Kidney epithelial cell (primary cell): ENCODE data around the gene ARPC1A. TPM values are rescaled to one million over a fixed set of nuclear protein-coding genes. Genes with fewer than 3 reads are reported as not detected.

Experiments
- DNase-seq: peaks from one replicate; pipeline ENCODE4 v3.0.0-alpha.2; 2010; ENCODE audit warnings: low read depth
- H3K27me3 ChIP-seq: 2 replicates; pipeline ENCODE4 v1.6.0; 2011; ENCODE audit warnings: low read length; ENCODE audit not compliant: control insufficient read depth, insufficient read depth
- H3K36me3 ChIP-seq: 2 replicates; pipeline ENCODE4 v1.5.1; 2011; ENCODE audit warnings: low read length; ENCODE audit not compliant: control insufficient read depth, insufficient read depth
- H3K4me3 ChIP-seq: 2 replicates; pipeline ENCODE4 v1.5.1; 2011; ENCODE audit warnings: low read depth, mild to moderate bottlenecking, control low read depth, low read length
- total RNA-seq: library from RNA; depleted of rRNA; stranded (reverse); fragments of >200 nt; gene quantifications from 2 replicates; pipeline ENCODE4 v1.2.3, GENCODE V29; 2015
- TF ChIP-seq, protein P1 (sequence below): IDR thresholded peaks from 2 replicates; pipeline ENCODE4 v1.5.1; 2011; ENCODE audit warnings: mild to moderate bottlenecking, moderate library complexity, low read length, control low read depth, inconsistent platforms; ENCODE audit not compliant: insufficient read depth, poor library complexity, severe bottlenecking

Gene ARPC1A
- total RNA-seq, 1 donor from 2014 or later: 216 TPM

DNA sequence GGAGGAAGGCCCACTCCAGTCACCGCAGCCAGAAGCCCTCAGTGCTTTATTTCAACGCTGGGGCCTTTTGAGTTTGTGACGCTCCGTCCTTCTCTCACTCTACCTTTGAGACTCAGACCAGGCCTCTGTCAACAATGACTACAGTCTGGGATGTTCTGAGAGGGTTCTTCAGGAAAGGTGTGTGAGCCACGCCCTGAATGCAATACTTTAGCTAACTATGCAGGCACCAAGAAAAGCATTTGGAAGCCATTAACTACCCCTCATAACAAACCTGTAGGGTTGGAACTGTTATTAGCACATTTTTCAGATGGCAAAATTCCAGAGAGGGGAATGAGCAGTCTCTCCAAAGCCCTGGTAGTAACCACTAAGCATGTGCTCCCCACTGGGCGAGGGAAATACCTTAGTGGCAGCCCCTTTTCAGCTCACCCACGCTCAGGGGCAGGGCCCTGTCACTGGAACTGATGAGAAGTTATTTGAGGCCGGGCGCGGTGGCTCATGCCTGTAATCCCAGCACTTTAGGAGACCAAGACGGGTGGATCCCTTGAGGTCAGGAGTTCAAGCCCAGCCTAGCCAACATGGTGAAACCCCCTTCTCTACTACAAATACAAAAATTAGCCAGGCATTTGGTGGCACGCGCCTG lies 43.2 kb downstream of the ARPC1A start:
- DNase-seq: no peak
- Histone ChIP-seq H3K27me3 (no peaks in the 10 kb centered on the region), H3K4me3 (no peak overlapping the region), H3K36me3 (no peaks in the 10 kb centered on the region)
- TF ChIP-seq, protein P1, sequence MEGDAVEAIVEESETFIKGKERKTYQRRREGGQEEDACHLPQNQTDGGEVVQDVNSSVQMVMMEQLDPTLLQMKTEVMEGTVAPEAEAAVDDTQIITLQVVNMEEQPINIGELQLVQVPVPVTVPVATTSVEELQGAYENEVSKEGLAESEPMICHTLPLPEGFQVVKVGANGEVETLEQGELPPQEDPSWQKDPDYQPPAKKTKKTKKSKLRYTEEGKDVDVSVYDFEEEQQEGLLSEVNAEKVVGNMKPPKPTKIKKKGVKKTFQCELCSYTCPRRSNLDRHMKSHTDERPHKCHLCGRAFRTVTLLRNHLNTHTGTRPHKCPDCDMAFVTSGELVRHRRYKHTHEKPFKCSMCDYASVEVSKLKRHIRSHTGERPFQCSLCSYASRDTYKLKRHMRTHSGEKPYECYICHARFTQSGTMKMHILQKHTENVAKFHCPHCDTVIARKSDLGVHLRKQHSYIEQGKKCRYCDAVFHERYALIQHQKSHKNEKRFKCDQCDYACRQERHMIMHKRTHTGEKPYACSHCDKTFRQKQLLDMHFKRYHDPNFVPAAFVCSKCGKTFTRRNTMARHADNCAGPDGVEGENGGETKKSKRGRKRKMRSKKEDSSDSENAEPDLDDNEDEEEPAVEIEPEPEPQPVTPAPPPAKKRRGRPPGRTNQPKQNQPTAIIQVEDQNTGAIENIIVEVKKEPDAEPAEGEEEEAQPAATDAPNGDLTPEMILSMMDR: no peak

GRCh38 chr7:99369767-99370391 lies 44.2 kb downstream of the ARPC1A start:
- H3K4me3 ChIP-seq: no peak overlapping the region
- no peaks in the 10 kb centered on the region for H3K27me3 ChIP-seq
- no peak for DNase-seq
- no peaks in the 10 kb centered on the region for H3K36me3 ChIP-seq
- TF ChIP-seq, protein P1: no peak

DNA sequence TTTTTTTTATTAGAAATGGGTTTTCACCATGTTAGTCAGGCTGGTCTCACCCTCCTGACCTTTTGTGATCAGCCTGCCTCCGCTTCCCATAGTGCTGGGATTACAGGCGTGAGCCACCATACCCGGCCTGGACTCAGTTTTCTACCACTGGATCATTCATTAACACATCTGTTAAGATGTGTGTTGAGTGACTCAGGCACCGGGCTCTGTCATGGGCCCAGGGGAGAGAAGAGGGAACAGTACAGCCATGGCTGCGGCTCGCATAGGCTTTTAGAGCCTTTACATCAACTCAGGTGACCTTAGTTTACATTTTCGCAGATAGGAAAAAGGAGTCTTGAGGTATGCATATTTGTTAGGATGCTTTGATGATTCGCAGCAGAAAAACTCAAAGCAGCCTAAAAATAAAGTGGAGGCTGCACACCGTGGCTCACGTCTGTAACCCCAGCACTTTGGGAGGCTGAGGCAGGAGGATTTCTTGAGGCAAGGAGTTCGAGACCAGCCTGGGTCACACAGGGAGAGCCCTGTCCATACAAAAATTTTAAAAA lies 45.8 kb downstream of the ARPC1A start:
- DNase-seq: no peak
- H3K4me3 ChIP-seq: no peak overlapping the region
- H3K27me3 ChIP-seq: no peaks in the 10 kb centered on the region
- no peaks in the 10 kb centered on the region for H3K36me3 ChIP-seq
- TF ChIP-seq, protein P1: no peak

GRCh38 chr7:99372275-99373090 lies 46.8 kb downstream of the ARPC1A start:
- Histone ChIP-seq H3K36me3 (no peaks in the 10 kb centered on the region), H3K4me3 (peak overlapping the region; percentile 3), H3K27me3 (no peaks in the 10 kb centered on the region)
- TF ChIP-seq, protein P1: no peak
- peak; percentile 79 for DNase-seq

DNA sequence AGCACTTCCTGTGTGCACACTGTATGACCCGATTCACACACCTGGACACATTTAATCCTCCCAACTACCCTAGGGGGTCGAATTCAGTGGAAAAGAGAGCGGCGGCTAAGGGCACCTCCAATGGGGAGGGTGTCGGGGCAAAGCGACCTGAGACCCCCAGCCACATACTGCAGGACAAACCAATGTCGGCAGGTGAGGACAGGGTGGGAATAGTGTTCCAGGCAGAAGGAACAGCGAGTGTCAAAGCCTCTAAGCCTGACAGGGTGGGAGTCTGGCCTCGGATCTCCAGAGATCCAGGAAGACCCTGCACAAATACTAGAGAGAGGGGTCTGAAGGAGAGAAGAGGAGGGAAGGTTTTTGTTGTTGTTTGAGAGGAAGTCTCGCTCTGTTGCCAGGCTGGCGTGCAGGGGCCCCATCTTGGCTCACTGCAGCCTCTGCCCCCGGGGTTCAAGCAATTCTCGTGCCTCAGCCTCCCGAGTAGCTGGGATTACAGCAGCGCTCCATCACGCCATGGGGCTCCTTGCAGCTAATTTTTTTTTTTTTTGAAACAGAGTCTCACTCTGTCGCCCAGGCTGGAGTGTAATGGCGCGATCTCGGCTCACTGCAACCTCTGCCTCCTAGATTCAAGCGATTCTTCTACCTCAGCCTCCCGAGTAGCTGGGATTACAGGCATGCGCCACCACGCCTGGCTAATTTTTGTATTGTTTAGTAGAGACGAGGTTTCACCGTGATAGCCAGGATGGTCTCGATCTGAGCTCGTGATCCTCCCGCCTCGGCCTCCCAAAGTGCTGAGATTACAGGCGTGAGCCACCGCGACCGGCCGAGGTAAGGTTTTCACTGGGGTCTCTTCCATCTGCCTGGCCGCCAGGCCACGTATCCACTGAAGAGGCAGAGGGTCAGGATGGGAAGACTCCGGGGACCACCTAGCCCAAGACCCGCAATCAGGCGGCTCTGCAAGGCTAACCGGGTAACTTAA lies 47.7 kb downstream of the ARPC1A start:
- DNase-seq: no peak
- peak overlapping the region; percentile 86 for H3K4me3 ChIP-seq
- TF ChIP-seq, protein P1: no peak

More for the DNA sequence above, 47.7 kb downstream of the ARPC1A start:
- Histone ChIP-seq H3K27me3 (no peaks in the 10 kb centered on the region), H3K36me3 (no peaks in the 10 kb centered on the region)
